Loucy (cell line): ENCODE measurements around the gene C3AR1.

Experiments used
- EZH2phosphoT487 ChIP-seq: fragments of 200-600 bp; IDR thresholded peaks from 2 replicates; pipeline ENCODE4 v1.6.1; 2018; ENCODE audit warnings: antibody characterized with exemption, mild to moderate bottlenecking, moderate library complexity, borderline replicate concordance
- TF ChIP-seq, protein P1 (sequence below): fragments of 200-600 bp; sonication (generic); conservative IDR thresholded peaks from 2 replicates; pipeline ENCODE4 v1.5.1; 2014; ENCODE audit warnings: mild to moderate bottlenecking, antibody characterized with exemption, low read length

DNA sequence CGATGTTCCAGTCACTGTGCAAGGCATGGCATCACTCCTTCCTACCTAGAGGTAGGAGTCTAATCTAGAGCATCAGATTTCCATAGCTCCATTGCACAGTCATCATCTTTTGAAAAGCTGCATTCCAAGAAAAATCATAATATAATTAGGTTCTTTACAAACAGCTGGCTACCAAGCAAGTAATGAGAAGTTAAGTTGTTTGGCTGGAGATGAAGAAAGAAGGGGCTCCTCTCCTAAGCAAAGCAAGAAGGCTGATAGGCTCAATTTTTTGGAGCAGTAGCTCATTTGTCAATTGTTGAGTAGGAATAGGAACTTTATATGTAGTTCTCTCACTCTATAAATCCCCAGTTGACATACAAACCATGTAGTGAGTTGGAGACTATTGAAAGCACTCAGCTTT is 25.4 kb downstream of the C3AR1 start:
- TF ChIP-seq, protein P1, sequence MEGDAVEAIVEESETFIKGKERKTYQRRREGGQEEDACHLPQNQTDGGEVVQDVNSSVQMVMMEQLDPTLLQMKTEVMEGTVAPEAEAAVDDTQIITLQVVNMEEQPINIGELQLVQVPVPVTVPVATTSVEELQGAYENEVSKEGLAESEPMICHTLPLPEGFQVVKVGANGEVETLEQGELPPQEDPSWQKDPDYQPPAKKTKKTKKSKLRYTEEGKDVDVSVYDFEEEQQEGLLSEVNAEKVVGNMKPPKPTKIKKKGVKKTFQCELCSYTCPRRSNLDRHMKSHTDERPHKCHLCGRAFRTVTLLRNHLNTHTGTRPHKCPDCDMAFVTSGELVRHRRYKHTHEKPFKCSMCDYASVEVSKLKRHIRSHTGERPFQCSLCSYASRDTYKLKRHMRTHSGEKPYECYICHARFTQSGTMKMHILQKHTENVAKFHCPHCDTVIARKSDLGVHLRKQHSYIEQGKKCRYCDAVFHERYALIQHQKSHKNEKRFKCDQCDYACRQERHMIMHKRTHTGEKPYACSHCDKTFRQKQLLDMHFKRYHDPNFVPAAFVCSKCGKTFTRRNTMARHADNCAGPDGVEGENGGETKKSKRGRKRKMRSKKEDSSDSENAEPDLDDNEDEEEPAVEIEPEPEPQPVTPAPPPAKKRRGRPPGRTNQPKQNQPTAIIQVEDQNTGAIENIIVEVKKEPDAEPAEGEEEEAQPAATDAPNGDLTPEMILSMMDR: no peak
- no peak for TF ChIP-seq EZH2phosphoT487
